ENCODE measurements around the gene PSTPIP1.

DNA sequence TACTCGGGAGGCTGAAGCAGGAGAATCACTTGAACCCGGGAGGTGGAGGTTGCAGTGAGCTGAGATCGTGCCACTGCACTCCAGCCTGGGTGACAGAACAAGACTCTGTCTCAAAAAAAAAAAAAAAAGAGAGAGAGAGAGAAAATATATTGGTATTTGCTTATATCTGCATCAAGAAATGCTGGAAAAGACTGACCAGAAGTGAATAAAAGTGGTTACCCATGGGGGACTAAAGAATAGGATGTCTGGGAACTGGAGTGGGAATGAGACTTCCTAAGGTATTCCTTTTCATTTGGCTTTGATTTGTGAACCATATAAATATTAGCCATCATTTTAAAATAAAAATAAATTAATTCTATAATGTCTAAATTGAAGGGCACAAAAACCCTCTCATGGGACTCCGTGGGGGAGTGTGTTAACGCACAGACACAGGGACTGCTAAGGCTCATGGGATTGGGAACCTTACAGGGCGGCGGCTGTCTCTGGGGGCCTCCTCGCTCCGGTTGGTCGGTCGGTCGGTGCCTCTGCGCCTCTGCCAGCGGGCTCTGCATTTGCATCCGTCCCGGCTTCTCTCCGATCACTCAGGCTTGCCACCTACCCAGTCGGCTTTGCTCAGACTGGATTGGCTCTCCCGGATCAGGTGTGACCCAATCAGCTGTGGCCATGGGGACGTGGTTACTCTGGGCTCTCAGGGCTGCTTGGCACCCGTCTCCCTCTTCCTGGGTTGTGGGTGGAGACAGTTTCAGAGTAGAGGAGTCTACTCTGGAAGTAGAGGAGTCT, 88.6 kb downstream of the PSTPIP1 start:
- TF ChIP-seq, protein P1, sequence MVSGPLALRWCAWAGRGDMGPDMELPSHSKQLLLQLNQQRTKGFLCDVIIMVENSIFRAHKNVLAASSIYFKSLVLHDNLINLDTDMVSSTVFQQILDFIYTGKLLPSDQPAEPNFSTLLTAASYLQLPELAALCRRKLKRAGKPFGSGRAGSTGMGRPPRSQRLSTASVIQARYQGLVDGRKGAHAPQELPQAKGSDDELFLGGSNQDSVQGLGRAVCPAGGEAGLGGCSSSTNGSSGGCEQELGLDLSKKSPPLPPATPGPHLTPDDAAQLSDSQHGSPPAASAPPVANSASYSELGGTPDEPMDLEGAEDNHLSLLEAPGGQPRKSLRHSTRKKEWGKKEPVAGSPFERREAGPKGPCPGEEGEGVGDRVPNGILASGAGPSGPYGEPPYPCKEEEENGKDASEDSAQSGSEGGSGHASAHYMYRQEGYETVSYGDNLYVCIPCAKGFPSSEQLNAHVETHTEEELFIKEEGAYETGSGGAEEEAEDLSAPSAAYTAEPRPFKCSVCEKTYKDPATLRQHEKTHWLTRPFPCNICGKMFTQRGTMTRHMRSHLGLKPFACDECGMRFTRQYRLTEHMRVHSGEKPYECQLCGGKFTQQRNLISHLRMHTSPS (CRISPR knock-in tag; IDR thresholded peaks at IDR 0.05; ENCODE audit: low read depth), result no peak
- TF ChIP-seq PHF8 (CRISPR knock-in tag; IDR thresholded peaks at IDR 0.05) (no peak), RAD21 (CRISPR knock-in tag; IDR thresholded peaks at IDR 0.05) (no peak), POLR2AphosphoS5 (IDR thresholded peaks at IDR 0.05; ENCODE audit: low read depth, low read length) (no peak), FOXM1 (CRISPR knock-in tag; IDR thresholded peaks at IDR 0.05) (no peak), ZFP41 (CRISPR knock-in tag; IDR thresholded peaks at IDR 0.05; ENCODE audit: borderline replicate concordance) (no peak), HDAC2 (CRISPR knock-in tag; IDR thresholded peaks at IDR 0.05) (no peak), FOSL2 (CRISPR knock-in tag; IDR thresholded peaks at IDR 0.05) (no peak)
- TF ChIP-seq, protein P2, sequence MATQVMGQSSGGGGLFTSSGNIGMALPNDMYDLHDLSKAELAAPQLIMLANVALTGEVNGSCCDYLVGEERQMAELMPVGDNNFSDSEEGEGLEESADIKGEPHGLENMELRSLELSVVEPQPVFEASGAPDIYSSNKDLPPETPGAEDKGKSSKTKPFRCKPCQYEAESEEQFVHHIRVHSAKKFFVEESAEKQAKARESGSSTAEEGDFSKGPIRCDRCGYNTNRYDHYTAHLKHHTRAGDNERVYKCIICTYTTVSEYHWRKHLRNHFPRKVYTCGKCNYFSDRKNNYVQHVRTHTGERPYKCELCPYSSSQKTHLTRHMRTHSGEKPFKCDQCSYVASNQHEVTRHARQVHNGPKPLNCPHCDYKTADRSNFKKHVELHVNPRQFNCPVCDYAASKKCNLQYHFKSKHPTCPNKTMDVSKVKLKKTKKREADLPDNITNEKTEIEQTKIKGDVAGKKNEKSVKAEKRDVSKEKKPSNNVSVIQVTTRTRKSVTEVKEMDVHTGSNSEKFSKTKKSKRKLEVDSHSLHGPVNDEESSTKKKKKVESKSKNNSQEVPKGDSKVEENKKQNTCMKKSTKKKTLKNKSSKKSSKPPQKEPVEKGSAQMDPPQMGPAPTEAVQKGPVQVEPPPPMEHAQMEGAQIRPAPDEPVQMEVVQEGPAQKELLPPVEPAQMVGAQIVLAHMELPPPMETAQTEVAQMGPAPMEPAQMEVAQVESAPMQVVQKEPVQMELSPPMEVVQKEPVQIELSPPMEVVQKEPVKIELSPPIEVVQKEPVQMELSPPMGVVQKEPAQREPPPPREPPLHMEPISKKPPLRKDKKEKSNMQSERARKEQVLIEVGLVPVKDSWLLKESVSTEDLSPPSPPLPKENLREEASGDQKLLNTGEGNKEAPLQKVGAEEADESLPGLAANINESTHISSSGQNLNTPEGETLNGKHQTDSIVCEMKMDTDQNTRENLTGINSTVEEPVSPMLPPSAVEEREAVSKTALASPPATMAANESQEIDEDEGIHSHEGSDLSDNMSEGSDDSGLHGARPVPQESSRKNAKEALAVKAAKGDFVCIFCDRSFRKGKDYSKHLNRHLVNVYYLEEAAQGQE (IDR thresholded peaks at IDR 0.05; ENCODE audit: borderline replicate concordance in 1 of 2, low read depth in 1 of 2, low read length in 2 of 2), result no peak

Data from HepG2 (cell line).